A172 (cell line): ENCODE measurements around the gene TSPAN3. TPM values are rescaled to one million over a fixed set of nuclear protein-coding genes. Genes with fewer than 3 reads are reported as not detected.

Experiments
- DNase-seq: peaks from one replicate; pipeline ENCODE4 v3.0.0-alpha.2; 2015; ENCODE audit warnings: low spot score
- total RNA-seq: library from RNA; depleted of rRNA; stranded (reverse); fragments of >200 nt; shearing (Covaris generic); gene quantifications from 2 replicates; pipeline ENCODE4 v1.2.3, GENCODE V29; 2014

The TSPAN3 gene
- total RNA-seq, 1 experiment from 2014 or later = 439 TPM

GRCh38 chr15:77053709-77054108, 17.2 kb downstream of the TSPAN3 start:
- DNase-seq = no peak

GRCh38 chr15:77052556-77052955, 18.4 kb downstream of the TSPAN3 start:
- DNase-seq = no peak

GRCh38 chr15:77048135-77048876, 22.6 kb downstream of the TSPAN3 start:
- no peak for DNase-seq

GRCh38 chr15:77046704-77047412, 24.1 kb downstream of the TSPAN3 start:
- DNase-seq = no peak

GRCh38 chr15:77045985-77046384, 24.9 kb downstream of the TSPAN3 start:
- DNase-seq = no peak

- no peak for DNase-seq
Measured at GRCh38 chr15:77044228-77045042, 26.5 kb downstream of the TSPAN3 start.

- DNase-seq = no peak
Measured at GRCh38 chr15:77042955-77043920, 27.7 kb downstream of the TSPAN3 start.

- DNase-seq = no peak
Measured at GRCh38 chr15:77042245-77042919, 28.5 kb downstream of the TSPAN3 start.

GRCh38 chr15:77040673-77041072, 30.2 kb downstream of the TSPAN3 start:
- no peak for DNase-seq

GRCh38 chr15:77039848-77040247, 31.1 kb downstream of the TSPAN3 start:
- no peak for DNase-seq

- DNase-seq = no peak
Measured at GRCh38 chr15:77039217-77039533, 31.7 kb downstream of the TSPAN3 start.

- no peak for DNase-seq
Measured at GRCh38 chr15:77038312-77039216, 32.3 kb downstream of the TSPAN3 start.

- no peak for DNase-seq
Measured at GRCh38 chr15:77037388-77038209, 33.3 kb downstream of the TSPAN3 start.

GRCh38 chr15:77036537-77037387, 34.1 kb downstream of the TSPAN3 start:
- no peak for DNase-seq

GRCh38 chr15:77035999-77036471, 34.9 kb downstream of the TSPAN3 start:
- DNase-seq = no peak

GRCh38 chr15:77035584-77035983, 35.3 kb downstream of the TSPAN3 start:
- DNase-seq = no peak

- no peak for DNase-seq
Measured at GRCh38 chr15:77034695-77035489, 36.0 kb downstream of the TSPAN3 start.
